Panc1 (cell line): ENCODE data around the gene JAM2.

ENCODE experiments used
- CTCF ChIP-seq: fragments of 450-650 bp; IDR thresholded peaks from 2 replicates; pipeline ENCODE4 v1.5.1; 2017; ENCODE audit warnings: mild to moderate bottlenecking
- POLR2AphosphoS5 ChIP-seq: IDR thresholded peaks from 2 replicates; pipeline ENCODE4 v1.6.1; 2012; ENCODE audit warnings: mild to moderate bottlenecking, low read depth, low read length, moderate library complexity
- REST ChIP-seq, 2 experiments: IDR thresholded peaks; 2 replicates each; pipeline ENCODE4 v1.6.1; 2011 to 2012; ENCODE audit warnings: low read depth in 2 of 2, control low read depth in 1 of 2, low read length in 1 of 2, mild to moderate bottlenecking in 1 of 2, moderate library complexity in 1 of 2; ENCODE audit not compliant: insufficient read depth in 1 of 2
- TCF7L2 ChIP-seq: IDR thresholded peaks from 2 replicates; pipeline ENCODE4 v1.6.1; 2011; ENCODE audit warnings: mild to moderate bottlenecking, low read depth, low read length, inconsistent platforms

- TF ChIP-seq CTCF (no peak), REST (IDR thresholded peaks at IDR 0.05; ENCODE audit: insufficient read depth in 1 of 2, low read depth in 2 of 2, low read length in 1 of 2) (no peak), TCF7L2 (no peak), POLR2AphosphoS5 (no peak)
These were observed 1.0 kb upstream of the JAM2 start for GRCh38 chr21:25637851-25638659.
